K562 (cell line): ENCODE results near the gene GPC3. TPM values are rescaled to one million over a fixed set of nuclear protein-coding genes. Genes with fewer than 3 reads are reported as not detected.

ENCODE experiments used
- ATAC-seq: fragments of 200-7000 bp; cut with Tn5 transposase; 3 replicates; pipeline ENCODE4 v1.9.1; 2020; ENCODE audit warnings: moderate library complexity
- BruUV-seq: library from RNA; stranded (reverse); fragments of 400-500 nt; replicated peaks from 2 replicates; lab custom pipeline; 2021; lab: Mats Ljungman, UMichigan
- CTCF ChIA-PET: fragments of 300-600 bp; formaldehyde crosslinking; extraction: SDS; loops from one replicate; lab custom pipeline; 2021; ENCODE audit warnings: low intra/inter-chr PET ratio; lab: Yijun Ruan, JAX
- POLR2A ChIA-PET: fragments of 300-600, 350-650 bp; sonication (Branson Sonifier 250); formaldehyde crosslinking; extraction: SDS; loops from one replicate; lab custom pipeline; 2021; ENCODE audit warnings: antibody characterized with exemption, inconsistent platforms; lab: Yijun Ruan, JAX
- DNase-seq, 4 experiments: peaks; one replicate each; pipeline versions ENCODE4 v3.0.0 to v3.0.0-alpha.2; 2011 to 2018; ENCODE audit warnings: low spot score in 3 of 4, mixed read lengths in 3 of 4; ENCODE audit errors: extremely low read depth in 1 of 4
- FAIRE-seq: peaks from 2 replicates; lab custom pipeline; 2011; peaks lifted over from hg19 to GRCh38; lab: Jason Lieb, UNC
- H2AFZ ChIP-seq: 2 replicates; pipeline ENCODE4 v1.6.0; 2011; ENCODE audit warnings: low read depth, low read length, control low read depth, inconsistent platforms
- H3K27ac ChIP-seq: fragments of 200-600 bp; 3 replicates; pipeline ENCODE4 v1.8.0; 2011; ENCODE audit warnings: low read depth, mild to moderate bottlenecking, control low read depth, inconsistent platforms, low read length, moderate library complexity, mixed read lengths; ENCODE audit errors: extremely low read depth
- H3K27me3 ChIP-seq, 2 experiments: fragments of 300-600 bp in 1 of 2; 2 replicates in 1 of 2; 3 replicates in 1 of 2; pipeline versions ENCODE4 v1.6.0 to v1.8.0; 2011; ENCODE audit warnings: inconsistent platforms in 2 of 2, low read length in 2 of 2, mild to moderate bottlenecking in 1 of 2, mixed read lengths in 1 of 2, moderate library complexity in 1 of 2; ENCODE audit not compliant: control insufficient read depth in 2 of 2, insufficient read depth in 2 of 2
- H3K36me3 ChIP-seq: fragments of 300-600 bp; 3 replicates; pipeline ENCODE4 v1.8.0; 2011; ENCODE audit warnings: mild to moderate bottlenecking, low read length, inconsistent platforms; ENCODE audit not compliant: control insufficient read depth, insufficient read depth
- H3K4me1 ChIP-seq, 2 experiments: fragments of 200-600 bp in 1 of 2; replicated peaks in 1 of 2; 2 replicates in 1 of 2; 3 replicates in 1 of 2; pipeline versions ENCODE4 v1.5.1 to v1.8.0; 2011; ENCODE audit warnings: inconsistent platforms in 2 of 2, low read length in 2 of 2, mild to moderate bottlenecking in 1 of 2, mixed read lengths in 1 of 2, moderate library complexity in 1 of 2; ENCODE audit not compliant: control insufficient read depth in 2 of 2, insufficient read depth in 2 of 2
- H3K4me2 ChIP-seq: 2 replicates; pipeline ENCODE4 v1.6.1; 2011; ENCODE audit warnings: low read length, control low read depth, inconsistent platforms, mixed read lengths; ENCODE audit not compliant: insufficient read depth
- H3K4me3 ChIP-seq: fragments of 200-600 bp; sonication (generic), shearing (Covaris generic); 2 replicates; pipeline ENCODE4 v1.5.1; 2016; ENCODE audit warnings: control low read depth, inconsistent platforms
- H3K79me2 ChIP-seq: fragments of 200-600 bp; 3 replicates; pipeline ENCODE4 v1.8.0; 2011; ENCODE audit warnings: low read length, inconsistent platforms; ENCODE audit not compliant: control insufficient read depth, insufficient read depth
- H3K9ac ChIP-seq, 2 experiments: 2 replicates each; pipeline versions ENCODE4 v1.6.0 to v1.6.1; 2011; ENCODE audit warnings: low read depth in 2 of 2, low read length in 2 of 2, control low read depth in 1 of 2, inconsistent platforms in 1 of 2, mild to moderate bottlenecking in 1 of 2, mixed read lengths in 1 of 2; ENCODE audit not compliant: insufficient read depth in 1 of 2
- H3K9me1 ChIP-seq: one replicate; pipeline ENCODE4 v1.6.0; 2011; ENCODE audit warnings: inconsistent platforms, mild to moderate bottlenecking, low read length, moderate library complexity; ENCODE audit not compliant: control insufficient read depth, insufficient read depth
- H3K9me3 ChIP-seq: replicated peaks from 2 replicates; pipeline ENCODE4 v1.5.1; 2011; ENCODE audit warnings: low read depth, low read length, inconsistent platforms; ENCODE audit not compliant: control insufficient read depth, insufficient read depth
- H4K20me1 ChIP-seq: replicated peaks from 2 replicates; pipeline ENCODE4 v1.6.1; 2011; ENCODE audit warnings: low read length, inconsistent platforms, mixed read lengths; ENCODE audit not compliant: control insufficient read depth, insufficient read depth
- ATF2 ChIP-seq: sonication (generic); formaldehyde crosslinking; IDR thresholded peaks from 2 replicates; pipeline ENCODE4 v1.8.1; 2022; ENCODE audit warnings: missing genetic modification reagents
- ATF7 ChIP-seq: fragments of 450-650 bp; IDR thresholded peaks from 2 replicates; pipeline ENCODE4 v1.7.1; 2014; ENCODE audit warnings: mild to moderate bottlenecking, moderate library complexity
- BRD9 ChIP-seq: fragments of 450-650 bp; IDR thresholded peaks from 2 replicates; pipeline ENCODE4 v1.6.1; 2018; ENCODE audit warnings: low read depth; ENCODE audit not compliant: partially characterized antibody
- MLLT1 ChIP-seq, 2 experiments: fragments of 450-650 bp; IDR thresholded peaks; 2 replicates each; pipeline ENCODE4 v1.6.1; 2016
- NCOA2 ChIP-seq, 2 experiments: fragments of 450-650 bp; IDR thresholded peaks; 2 replicates each; pipeline ENCODE4 v1.6.1; 2018; ENCODE audit warnings: mild to moderate bottlenecking in 2 of 2, moderate library complexity in 1 of 2; ENCODE audit not compliant: partially characterized antibody in 2 of 2
- NONO ChIP-seq, 2 experiments: fragments of 200-400 bp in 1 of 2; fragments of 450-650 bp in 1 of 2; formaldehyde crosslinking in 1 of 2; IDR thresholded peaks; 2 replicates each; pipeline ENCODE4 v1.6.1; 2017; ENCODE audit warnings: low read depth in 2 of 2, mild to moderate bottlenecking in 2 of 2, moderate library complexity in 2 of 2, low read length in 1 of 2
- PPARD ChIP-seq: fragments of 250-450 bp; sonication (Bioruptor Pico); IDR thresholded peaks from 2 replicates; pipeline ENCODE4 v1.8.0; 2022; ENCODE audit warnings: inconsistent platforms, mild to moderate bottlenecking, moderate library complexity
- SMARCA5 ChIP-seq: fragments of 450-650 bp; IDR thresholded peaks from 2 replicates; pipeline ENCODE4 v1.6.1; 2016
- TCF7 ChIP-seq: sonication (generic); IDR thresholded peaks from 2 replicates; pipeline ENCODE4 v1.6.1; 2016; ENCODE audit warnings: antibody characterized with exemption, borderline replicate concordance
- XRCC4 ChIP-seq: IDR thresholded peaks from one replicate; pipeline ENCODE4 v1.6.1; 2011; ENCODE audit not compliant: insufficient read depth, insufficient read length; ENCODE audit errors: extremely low read depth
- ZBTB34 ChIP-seq: fragments of 250-450 bp; sonication (Bioruptor Pico); IDR thresholded peaks from 2 replicates; pipeline ENCODE4 v1.8.0; 2021; ENCODE audit warnings: mild to moderate bottlenecking, moderate library complexity
- ZNF239 ChIP-seq: fragments of 250-450 bp; sonication (Bioruptor Pico); IDR thresholded peaks from 2 replicates; pipeline ENCODE4 v1.4.0; 2020; ENCODE audit warnings: mild to moderate bottlenecking
- ZNF512 ChIP-seq: IDR thresholded peaks from 2 replicates; pipeline ENCODE4 v1.6.1; 2016; ENCODE audit warnings: missing genetic modification characterization, missing compliant biosample characterization
- ZNF561 ChIP-seq: fragments of 450-650 bp; formaldehyde crosslinking; conservative IDR thresholded peaks from 2 replicates; pipeline ENCODE4 v1.4.0; 2020; ENCODE audit warnings: mild to moderate bottlenecking, moderate library complexity
- ZZZ3 ChIP-seq: fragments of 450-650 bp; IDR thresholded peaks from 2 replicates; pipeline ENCODE4 v1.6.1; 2016; ENCODE audit warnings: antibody characterized with exemption, mild to moderate bottlenecking, moderate library complexity
- WGBS: fragments of 100-300 bp; shearing (Covaris generic); methylation state at CpG from one replicate; pipeline ENCODE4 v1.1.6; 2016; ENCODE audit warnings: low coverage, mixed read lengths; ENCODE audit not compliant: insufficient coverage; ENCODE audit errors: missing lambda C conversion rate; 5-methylcytosine and 5-hydroxymethylcytosine counted together
- in situ Hi-C: fragments of 300-500 bp; cut with MboI; formaldehyde crosslinking; loops from 4 replicates; pipeline ENCODE4 v1.15.0; 2018; ENCODE audit warnings: inconsistent platforms, mixed read lengths
- intact Hi-C: fragments of 100-400 bp; cut with micrococcal nuclease; formaldehyde crosslinking; loops from 2 replicates; pipeline ENCODE4 v1.14.2; 2022
- polyA plus RNA-seq, 8 experiments: library from polyadenylated mRNA; depleted of rRNA in 4 of 8; stranded (reverse) in 5 of 8; unstranded in 3 of 8; fragments of >200 nt; fragmentation: Nextera tagmentation in 2 of 8; fragmentation: Illumina TruSeq in 1 of 8; extraction: Ambion mirVana in 2 of 8; extraction: Trizol in 1 of 8; gene quantifications; 2 replicates each; pipeline versions ENCODE4 v1.2.1 to v1.2.3, GENCODE V29; 2011 to 2014; ENCODE audit warnings: inconsistent platforms in 1 of 8, missing spikeins in 1 of 8
- total RNA-seq, 7 experiments: library from RNA; depleted of rRNA in 6 of 7; stranded (reverse); fragments of >200 nt in 6 of 7; fragmentation: Illumina TruSeq in 2 of 7; extraction: Trizol in 2 of 7; gene quantifications; 2 replicates each; pipeline versions ENCODE4 v1.2.1 to v1.2.3, GENCODE V29; 2011 to 2021; ENCODE audit warnings: low replicate concordance in 1 of 7

GPC3 gene
- total and polyA plus RNA-seq, 9 of the 15 experiments (the other 6 are each of a cell fraction or from before 2014, with no cell fraction given) = 0.42 TPM; not detected in 8

DNA sequence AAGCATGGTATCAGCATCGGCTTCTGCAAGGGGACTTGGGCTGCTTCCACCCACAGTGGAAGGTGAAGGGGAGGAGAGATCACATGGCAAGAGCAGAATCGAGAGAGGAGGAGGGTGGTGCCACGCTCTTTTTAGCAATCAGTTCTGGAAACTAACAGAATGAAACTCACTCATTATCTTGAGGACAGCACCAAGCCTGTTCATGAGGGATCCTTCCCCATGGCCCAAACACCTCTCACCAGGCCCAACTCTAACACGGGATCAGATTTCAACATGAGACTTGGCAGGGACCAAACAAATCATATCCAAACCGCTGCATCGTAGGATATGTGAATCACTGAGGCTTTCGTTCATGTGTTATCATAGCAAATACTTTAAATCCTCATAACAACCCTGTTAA is 125.5 kb downstream of the GPC3 start:
- H3K27ac ChIP-seq = no peak overlapping the region
- TF ChIP-seq ZBTB34 (CRISPR knock-in tag) (no peak), SMARCA5 (no peak), ZNF561 (CRISPR knock-in tag) (no peak), ZNF239 (CRISPR knock-in tag) (no peak), NONO (IDR thresholded peaks at IDR 0.05; ENCODE audit: low read depth in 2 of 2, low read length in 1 of 2) (no peak), ZZZ3 (no peak), ATF7 (no peak), PPARD (CRISPR knock-in tag) (no peak), BRD9 (no peak), MLLT1 (IDR thresholded peaks at IDR 0.05) (no peak), ATF2 (CRISPR knock-in tag) (no peak), NCOA2 (IDR thresholded peaks at IDR 0.05; ENCODE audit: partially characterized antibody in 2 of 2) (no peak), XRCC4 (no peak), TCF7 (no peak), ZNF512 (tag) (no peak)
- no peaks in the 10 kb centered on the region for H3K27me3 ChIP-seq
- no peaks in the 10 kb centered on the region for H4K20me1 ChIP-seq
- intact Hi-C loops (no loop called here), in situ Hi-C loops (no loop called here)
- CTCF ChIA-PET = no interaction called here
- H3K9me1 ChIP-seq = no peaks in the 10 kb centered on the region
- DNase-seq (no peak), FAIRE-seq (no peak), ATAC-seq (no peak)
- H3K4me2 ChIP-seq = no peak overlapping the region
- H3K79me2 ChIP-seq = no peaks in the 10 kb centered on the region
- no peak overlapping the region for H3K4me3 ChIP-seq
- H2AFZ ChIP-seq = no peak overlapping the region
- POLR2A ChIA-PET = no interaction called here
- BruUV-seq = no TSS peak
- no peaks in the 10 kb centered on the region for H3K4me1 ChIP-seq
- WGBS = 0% methylated on average over 5 of the region's 7 CpGs
- H3K9me3 ChIP-seq = no peaks in the 10 kb centered on the region
- H3K9ac ChIP-seq = no peak overlapping the region
- H3K36me3 ChIP-seq = no peaks in the 10 kb centered on the region
